ENCODE measurements around the gene NR2F2. TPM values are rescaled to one million over a fixed set of nuclear protein-coding genes. Genes with fewer than 3 reads are reported as not detected.

NR2F2 gene
- total RNA-seq, 2 experiments from 2014 or later = not detected

GRCh38 chr15:96381463-96381862 lies 51.0 kb downstream of the NR2F2 start:
- DNase-seq = no peak
- intact Hi-C loops (cut with micrococcal nuclease) = no loop called here
- Mint-ChIP-seq H3K36me3 (ENCODE audit: low read depth) (no peaks in the 10 kb centered on the region), H3K4me3 (no peak overlapping the region), H3K27me3 (peaks cover 6% of the 10 kb centered on the region), H3K4me1 (ENCODE audit: low read depth) (no peaks in the 10 kb centered on the region), H3K27ac (no peak overlapping the region), H3K9me3 (peaks cover 6% of the 10 kb centered on the region)
- ChIA-PET CTCF (no interaction called here), POLR2A (no interaction called here)
- TF ChIP-seq CTCF (IDR thresholded peaks at IDR 0.05) = no peak
- ATAC-seq = no peak

DNA sequence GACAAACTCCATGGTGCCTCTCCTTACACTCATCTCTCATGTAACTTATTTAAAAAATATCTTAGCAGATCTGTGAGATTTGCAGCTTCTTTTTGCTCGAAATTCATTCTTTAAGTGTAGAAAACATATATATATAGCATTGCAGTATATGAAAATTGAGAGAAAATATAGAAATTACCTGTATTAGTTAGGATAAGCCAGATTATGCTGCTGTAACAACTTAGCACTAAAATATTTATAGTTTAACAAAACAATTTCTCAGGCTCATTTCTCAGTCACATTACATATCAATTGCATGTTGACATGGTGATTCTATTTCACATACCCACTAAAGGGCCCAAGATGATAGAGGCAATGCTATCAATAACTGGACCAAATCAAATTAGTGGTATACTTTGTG lies 54.7 kb downstream of the NR2F2 start:
- Mint-ChIP-seq H3K27ac (no peak overlapping the region), H3K9me3 (peaks cover 6% of the 10 kb centered on the region), H3K36me3 (ENCODE audit: low read depth) (no peaks in the 10 kb centered on the region), H3K4me3 (no peak overlapping the region), H3K27me3 (peaks cover 6% of the 10 kb centered on the region), H3K4me1 (ENCODE audit: low read depth) (no peaks in the 10 kb centered on the region)
- no peak for ATAC-seq
- TF ChIP-seq CTCF (IDR thresholded peaks at IDR 0.05) = no peak
- CTCF ChIA-PET = interaction anchor here (0.6 kb wide), 1 partner anchor 16 kb away, joined by 3 read pairs; no protein-coding TSS in a partner anchor
- no peak for DNase-seq
- intact Hi-C loops (cut with micrococcal nuclease) = no loop called here
- POLR2A ChIA-PET = no interaction called here

DNA sequence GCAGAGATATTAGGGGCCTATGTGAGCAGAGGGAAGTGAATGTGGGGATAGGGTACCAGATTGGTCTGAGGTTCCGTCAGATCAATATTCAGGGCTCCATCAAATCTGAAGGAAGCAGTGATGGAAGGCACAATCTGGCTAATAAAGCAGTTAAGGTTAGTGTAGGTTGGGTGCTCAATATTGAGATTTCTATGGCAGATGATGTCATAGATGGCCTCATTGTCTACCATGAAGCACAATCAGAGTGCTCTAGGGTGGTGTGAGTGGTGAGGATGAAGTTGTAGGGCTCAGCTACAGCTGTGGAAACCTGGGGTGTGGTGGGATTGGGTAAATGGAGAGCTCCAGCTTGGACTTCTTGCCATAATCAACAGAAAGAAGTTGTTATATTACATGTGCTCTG lies 58.2 kb downstream of the NR2F2 start:
- H3K9me3 Mint-ChIP-seq = peaks cover 2% of the 10 kb centered on the region
- intact Hi-C loops (cut with micrococcal nuclease) = no loop called here
- ChIA-PET POLR2A (no interaction called here), CTCF (no interaction called here)
- no peaks in the 10 kb centered on the region for H3K36me3 Mint-ChIP-seq (ENCODE audit: low read depth)
- no peak overlapping the region for H3K27ac Mint-ChIP-seq
- no peak overlapping the region for H3K4me3 Mint-ChIP-seq
- ATAC-seq = no peak
- no peak for DNase-seq
- no peaks in the 10 kb centered on the region for H3K4me1 Mint-ChIP-seq (ENCODE audit: low read depth)
- no peak for TF ChIP-seq CTCF (IDR thresholded peaks at IDR 0.05)
- H3K27me3 Mint-ChIP-seq = peaks cover 6% of the 10 kb centered on the region
